ENCODE measurements around the gene VWA8.
"Not testable (repeated sequence)": the region's sequence is repeated elsewhere in the genome, so short reads cannot be mapped to it uniquely, and the experiment has no call there.

Gene VWA8

DNA sequence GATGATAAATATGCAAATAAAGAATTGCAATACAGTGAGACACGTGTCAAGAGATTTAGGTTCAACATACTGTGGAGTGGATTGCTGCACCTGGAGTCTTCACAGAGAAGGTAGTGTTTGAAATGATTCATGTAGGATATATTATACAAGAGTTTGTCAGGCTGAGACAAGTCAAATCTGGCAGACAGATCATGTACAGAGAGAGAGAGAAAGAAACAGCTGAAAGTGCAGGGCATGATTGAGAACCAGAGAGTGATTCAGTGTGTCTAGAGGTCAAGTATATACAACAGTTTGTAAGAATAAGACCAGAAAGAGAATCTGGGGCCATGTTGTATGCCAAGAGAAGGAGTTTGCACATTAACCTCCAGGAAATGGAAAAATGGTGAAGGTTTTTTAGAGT lies 2.1 kb upstream of the VWA8 start:
- DNase-seq: no peak

DNA sequence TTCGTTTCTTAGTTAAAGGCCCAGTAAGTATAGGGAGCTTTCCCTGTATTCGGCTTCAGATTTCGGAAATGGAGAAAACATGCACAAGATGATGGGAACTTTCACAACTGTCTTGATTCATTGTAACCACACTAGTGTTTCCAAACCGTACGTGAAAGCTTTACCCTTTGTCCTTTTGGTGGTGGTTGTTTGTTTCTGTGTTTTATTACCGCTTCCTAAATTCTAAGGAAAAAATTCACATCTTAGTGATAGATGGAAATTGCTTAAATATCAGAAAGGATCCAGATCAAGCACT lies 504 bp upstream of the VWA8 start:
- DNase-seq: no peak

DNA sequence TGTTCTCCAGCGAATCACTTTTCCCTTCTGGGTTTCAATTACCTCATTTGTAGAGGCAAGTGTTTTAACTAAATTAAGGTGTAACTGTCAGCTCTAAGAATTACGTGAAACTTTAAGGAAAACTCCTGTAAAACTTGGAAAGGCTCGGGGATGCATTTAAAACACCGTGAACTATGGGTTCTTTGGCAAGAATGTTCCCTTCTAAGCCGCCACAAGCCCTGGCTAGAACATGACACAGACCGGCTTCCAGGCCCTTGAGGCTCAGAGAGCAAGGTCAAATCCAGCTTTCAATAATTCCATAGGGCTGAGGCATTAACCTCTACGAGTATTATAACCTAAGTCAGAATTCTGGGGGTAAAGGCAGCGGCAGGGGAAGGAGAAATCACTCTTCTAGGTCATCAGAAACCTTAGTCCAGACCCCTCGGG lies 685 bp downstream of the VWA8 start:
- DNase-seq: no peak

DNA sequence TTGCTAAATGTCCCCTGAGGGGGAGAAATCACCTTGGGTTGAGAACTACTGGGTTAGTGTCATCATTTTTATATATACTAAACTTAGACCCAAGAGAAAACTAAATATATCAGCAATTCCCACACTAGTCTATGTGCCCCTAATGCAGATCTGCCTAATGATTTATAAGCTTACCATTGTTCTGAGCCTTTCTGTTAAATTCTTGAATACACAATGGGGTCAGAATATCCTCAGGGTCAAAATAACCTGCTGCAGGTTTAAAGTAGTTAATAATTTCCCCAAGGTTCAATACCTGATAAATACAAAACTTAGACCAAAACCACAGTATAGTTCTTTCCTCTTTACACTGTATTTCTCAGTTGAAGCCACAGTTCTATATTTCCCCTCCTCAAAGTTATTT lies 4.6 kb downstream of the VWA8 start:
- no peak for DNase-seq

DNA sequence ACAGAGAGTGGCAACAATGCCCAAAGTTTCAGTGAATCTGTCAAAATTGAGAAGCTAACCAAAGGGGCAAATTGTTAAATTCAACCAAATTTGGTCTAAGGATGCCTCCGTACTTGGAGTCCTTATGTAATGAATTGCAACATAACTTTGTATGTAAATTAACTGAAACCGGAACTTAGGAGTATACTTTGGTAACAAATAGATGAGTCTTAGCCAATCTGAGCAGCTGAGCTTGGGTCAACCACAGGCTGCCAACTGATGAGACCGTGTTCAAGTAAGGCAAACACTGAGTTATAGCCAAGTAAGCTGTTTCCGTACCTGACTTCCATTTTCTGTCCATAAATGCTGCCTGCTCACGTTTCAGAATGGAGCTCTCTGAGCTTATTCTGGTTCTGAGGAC lies 5.3 kb downstream of the VWA8 start:
- DNase-seq: no peak

DNA sequence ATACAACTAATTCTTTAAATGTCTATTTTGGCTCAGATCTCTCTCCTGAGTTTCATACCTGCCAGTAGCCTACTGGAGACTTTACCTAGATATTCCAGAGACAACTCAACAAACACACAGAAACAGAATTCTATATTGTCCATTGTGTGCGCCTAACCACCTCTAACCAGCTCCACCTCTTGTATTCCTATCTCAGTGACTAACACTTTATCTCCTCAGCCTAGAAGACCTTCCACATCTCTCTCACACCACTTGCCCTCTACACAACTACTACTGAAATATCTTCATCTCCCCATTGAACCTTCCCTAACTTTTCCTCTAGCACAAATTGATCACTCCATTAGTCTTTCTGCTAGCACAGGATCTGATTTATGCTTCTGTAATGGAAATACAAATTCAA lies 6.7 kb downstream of the VWA8 start:
- DNase-seq: no peak

DNA sequence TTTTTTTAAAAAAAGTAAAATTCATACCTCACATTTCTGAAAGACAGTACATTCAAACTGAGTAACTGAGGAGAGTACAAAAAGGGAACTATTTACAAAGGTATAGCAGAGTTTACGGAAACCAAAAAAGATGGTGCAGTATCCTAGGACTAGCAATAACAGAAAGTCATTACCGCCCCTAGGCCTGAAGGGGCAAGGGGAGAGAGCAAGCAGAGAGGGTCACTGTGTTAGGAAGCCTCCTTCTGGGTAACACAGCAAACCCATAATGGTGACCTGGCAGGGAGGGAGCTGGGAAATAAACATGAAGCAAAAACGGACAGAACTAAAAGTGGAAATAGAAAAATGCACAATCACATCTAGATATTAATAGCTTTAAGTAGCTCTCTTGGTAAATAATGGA lies 8.2 kb downstream of the VWA8 start:
- no peak for DNase-seq

DNA sequence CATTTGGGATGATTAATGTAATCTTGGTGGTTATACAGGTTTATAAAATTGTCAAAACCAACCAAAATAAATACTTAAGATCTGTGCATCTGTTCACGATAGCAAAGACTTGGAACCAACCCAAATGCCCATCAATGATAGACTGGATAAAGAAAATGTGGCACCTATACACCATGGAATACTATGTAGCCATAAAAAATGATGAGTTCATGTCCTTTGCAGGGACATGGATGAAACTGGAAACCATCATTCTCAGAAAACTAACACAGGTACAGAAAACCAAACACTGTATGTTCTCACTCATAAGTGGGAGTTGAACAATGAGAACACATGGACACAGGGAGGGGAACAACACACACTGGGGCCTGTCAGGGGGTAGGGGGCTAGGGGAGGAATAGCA lies 11.8 kb downstream of the VWA8 start:
- DNase-seq: not testable (repeated sequence)

DNA sequence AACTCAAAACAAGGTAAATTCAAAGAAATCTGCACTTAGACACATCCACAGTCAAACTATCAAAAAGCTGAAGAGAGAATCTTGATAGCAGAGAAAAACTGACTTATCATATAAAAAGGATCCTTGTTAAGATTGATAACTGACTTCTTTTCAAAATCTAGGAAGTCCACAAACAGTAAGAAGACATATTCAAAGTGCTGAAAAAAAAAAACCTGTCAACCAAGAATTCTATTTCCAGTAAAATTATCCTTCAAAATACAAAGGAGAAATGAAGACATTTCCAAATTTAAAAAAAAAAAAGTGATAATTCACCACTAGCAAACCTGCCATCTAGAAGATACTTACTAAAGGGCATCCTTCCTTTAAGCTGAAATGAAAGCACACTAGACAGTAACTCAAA lies 15.0 kb downstream of the VWA8 start:
- no peak for DNase-seq

DNA sequence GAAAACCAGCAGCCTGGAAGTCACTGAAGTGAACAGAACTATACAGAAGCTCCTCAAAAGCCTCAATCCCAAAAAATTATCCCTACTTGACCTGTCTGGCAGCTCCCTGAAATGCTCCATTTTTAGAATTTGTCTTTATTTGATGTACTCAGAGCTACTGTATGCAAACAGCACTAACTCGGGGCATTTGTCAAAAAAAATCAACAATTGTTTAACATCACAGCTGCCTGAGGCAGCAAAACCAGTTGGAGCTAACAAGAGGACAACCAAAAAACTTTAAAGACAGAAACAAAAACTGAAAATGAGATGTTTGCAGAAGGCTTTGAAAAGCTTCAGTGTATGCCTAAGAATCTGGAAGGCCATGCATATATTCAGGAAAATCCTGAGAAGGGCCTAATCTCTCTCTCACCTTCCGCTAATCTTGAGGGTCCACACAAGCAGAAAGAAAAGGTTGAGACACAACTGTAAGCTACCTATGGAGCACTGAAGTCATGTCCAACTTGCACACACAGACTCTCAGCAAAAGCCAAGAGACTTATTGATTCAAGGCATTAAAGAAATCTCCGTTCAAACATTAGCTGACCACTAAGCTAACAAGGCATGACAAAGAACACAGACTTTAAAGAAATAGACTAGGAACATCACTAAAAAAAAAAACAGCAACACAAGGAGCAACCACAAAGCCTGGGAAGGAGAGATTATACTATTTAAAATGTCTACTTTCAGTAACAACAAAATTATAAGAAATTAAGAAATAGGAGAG lies 16.1 kb downstream of the VWA8 start:
- no peak for DNase-seq

DNA sequence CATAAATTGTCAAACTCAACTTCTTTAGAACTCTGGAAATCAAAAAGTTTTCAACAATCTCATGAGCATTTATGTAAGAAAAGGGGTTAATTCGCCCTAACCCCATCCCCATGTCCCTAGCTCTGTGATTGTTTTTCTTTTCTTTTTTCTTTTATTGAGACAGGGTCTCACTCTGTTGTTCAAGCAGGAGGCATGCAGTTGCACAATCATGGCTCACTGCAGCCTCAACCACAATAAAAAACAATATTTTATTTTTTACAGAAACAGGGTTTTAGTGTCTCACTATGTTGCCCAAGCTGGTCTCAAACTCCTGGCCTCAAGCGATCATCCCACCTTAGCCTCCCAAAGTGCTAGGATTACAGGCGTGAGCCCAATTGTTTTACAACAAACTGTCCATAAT lies 16.7 kb downstream of the VWA8 start:
- DNase-seq: no peak

DNA sequence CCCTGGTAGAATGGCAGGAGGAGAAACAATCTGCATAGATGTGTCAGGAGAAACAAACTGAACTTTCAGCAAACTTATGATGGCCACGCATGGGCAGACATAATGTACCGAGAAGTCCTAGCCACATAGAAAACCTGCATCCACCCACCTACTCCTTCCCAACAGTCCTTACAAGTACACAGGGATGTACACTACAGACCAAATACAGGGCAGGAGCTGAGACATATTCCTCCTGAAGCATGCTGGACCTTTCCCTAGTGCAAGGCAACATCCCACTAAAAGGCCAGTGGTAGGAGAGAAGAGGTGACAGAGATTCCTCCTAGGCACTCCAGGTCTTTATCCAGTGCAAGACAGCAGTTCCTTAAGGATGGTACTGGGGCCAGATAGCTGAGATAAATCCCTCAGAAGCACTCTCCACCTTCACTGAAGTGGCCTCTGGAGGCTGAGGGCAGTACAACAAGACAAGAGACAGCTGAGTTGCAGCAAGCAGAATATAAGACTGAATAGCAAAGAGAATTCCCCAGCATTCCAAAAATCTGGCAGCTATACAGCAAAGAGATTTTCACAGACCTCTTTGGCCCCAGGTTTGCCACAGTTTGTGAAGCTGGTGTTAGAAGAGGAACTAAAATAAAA lies 18.3 kb downstream of the VWA8 start:
- DNase-seq: no peak

DNA sequence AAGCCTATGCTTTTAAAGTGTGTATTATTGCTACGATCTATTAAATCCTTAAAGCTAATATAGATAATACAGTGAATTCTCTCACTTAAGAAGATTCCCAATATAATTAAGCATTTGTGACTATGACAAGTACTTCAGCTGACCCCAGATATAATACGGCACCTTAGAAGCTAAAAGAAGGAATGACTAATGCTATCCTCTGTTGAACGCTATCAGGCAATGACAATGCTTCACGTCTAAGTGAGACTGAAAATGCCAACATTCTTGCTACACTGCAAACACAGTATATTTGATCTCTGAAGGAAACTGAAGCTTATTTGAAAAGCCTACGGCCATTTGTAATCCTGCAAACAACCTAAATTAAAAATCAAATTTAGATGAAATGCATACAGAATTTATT lies 19.7 kb downstream of the VWA8 start:
- no peak for DNase-seq

DNA sequence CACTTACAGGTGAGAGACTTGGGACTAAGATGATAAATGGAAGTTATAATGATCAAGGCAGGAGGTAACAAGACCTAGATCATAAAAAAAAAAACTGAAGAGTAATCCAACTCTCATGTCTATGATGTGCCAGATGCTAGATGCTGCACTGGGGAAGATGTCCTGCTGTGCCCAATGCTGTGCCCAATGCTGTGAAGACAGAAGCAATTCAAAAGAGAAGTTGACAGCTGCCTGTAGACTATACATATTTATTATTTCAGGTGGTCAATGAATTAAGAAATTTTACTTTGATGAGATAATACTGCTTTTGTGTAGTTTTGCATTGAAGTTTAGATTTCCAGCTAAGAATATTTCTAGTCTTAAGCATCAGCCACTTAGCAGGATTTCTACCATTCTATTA lies 21.5 kb downstream of the VWA8 start:
- DNase-seq: no peak

DNA sequence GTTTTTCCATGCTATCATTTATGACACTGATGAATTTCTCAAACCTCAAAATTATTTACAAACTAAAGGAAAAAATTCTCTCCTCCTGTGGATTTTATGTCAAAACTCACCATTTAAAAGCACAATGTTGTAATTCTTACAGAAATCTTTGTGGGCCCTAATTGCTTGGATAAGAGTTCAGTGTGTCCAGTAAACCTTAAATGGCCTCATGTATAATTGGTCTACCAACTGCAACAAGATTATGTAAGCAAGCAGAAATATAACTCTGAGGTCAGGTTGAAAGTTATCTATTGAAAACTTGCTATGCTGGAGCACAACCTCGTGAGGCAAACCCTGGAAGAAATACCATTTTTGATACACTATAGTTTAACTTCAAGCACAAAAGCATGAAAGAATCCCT lies 22.0 kb downstream of the VWA8 start:
- no peak for DNase-seq

DNA sequence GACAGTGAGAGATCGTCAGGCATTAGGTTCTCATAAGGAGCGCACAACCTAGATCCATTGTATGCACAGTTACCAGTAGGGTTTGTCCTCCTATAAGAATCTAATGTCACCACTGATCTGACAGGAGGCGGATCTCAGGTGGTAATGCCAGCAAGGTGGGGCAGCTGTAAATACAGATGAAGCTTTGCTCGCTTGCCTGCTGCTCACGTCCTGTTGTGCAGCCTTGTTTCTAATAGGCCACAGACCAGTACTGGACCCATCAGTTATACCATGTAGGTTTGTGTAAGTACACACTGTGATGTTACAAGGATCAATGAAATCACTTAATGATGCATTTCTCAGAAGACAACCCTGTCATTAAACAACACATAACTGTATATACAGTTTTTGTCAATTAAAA lies 23.5 kb downstream of the VWA8 start:
- no peak for DNase-seq

DNA sequence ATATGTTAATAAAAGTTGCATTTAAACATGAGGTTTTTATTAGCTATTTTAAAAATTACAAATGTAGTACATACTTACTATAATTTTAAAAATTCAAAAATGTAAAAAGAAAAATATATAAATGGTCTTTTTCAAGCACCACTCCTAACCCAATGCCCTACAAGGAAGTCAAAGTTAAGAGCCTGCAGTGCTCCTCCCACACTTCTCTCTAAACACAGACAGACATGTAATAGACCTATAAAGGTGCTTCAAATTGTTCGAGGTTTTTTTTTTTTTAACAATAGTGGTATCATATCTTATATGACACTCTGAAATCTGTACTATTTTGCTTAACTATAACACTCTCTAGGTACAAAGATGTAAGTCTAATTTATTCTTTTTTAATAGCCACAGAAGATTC lies 25.4 kb downstream of the VWA8 start:
- no peak for DNase-seq

DNA sequence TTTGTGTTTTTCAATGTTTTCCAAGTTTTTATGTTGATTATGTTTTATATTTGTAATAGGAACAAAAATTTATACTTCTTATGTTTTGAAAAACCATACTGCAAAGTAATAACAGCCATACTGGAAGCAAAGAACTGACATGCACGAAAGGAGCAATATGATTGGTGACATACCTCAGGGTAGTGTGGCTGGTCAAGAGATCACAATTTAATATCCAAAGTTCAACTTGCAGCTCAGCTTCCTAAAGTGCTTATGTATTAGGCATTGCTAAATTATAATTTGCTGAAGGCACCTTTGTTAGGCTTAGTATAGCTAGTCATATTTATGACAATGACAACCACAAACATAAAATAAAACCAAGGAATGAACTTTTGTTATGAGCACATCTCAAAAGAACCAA lies 25.9 kb downstream of the VWA8 start:
- DNase-seq: no peak

DNA sequence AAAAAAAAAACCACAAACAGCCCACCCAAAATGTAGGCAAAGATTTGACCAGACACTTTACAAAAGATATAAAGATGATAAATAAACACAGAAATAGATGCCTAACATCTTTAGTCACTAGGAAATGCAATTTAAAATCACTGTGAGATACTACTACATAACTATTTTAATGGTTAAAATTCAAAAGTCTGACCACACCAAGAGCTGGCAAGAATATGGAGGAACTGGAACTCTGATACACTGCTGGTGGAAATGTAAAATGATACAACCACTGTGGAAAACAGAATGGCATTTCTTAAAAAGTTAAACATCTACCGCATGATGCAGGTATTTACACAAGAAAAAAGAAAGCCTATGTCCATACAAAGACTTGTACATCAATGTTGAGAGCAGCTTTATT lies 26.8 kb downstream of the VWA8 start:
- no peak for DNase-seq

DNA sequence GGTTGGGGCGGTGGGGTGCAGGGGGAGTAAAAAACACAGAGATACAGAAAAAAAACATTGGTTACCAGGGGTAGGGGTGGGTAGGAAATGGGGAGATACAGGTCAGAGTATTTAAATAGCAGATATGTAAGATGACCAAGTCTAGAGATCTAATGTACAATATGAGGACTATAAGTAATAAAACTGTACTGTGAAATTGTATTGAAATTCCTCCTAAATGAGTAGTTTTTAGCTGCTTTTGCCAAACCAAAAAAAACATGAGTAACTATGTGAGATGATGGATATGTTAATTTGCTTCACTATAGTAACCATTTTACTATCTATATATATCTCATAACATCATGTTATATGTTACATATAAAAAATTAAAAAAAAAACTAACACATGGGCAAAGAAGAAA lies 29.6 kb downstream of the VWA8 start:
- DNase-seq: no peak

DNA sequence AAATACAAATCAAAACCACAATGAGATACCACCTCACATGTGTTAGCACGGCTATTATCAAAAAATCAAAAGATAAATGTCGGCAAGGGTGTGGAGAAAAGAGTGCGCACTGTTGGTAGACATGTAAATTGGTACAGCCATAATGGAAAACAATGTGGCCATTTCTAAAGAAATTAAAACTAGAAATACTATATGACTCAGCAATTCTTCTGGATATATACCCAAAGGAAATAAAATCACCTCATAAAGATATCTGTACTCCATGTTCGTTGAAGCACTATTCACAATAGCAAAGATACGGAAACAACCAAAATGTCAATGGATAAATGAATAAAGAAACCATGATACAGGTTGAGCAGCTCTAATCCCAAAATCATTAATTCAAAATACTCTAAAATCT lies 30.8 kb downstream of the VWA8 start:
- DNase-seq: no peak

DNA sequence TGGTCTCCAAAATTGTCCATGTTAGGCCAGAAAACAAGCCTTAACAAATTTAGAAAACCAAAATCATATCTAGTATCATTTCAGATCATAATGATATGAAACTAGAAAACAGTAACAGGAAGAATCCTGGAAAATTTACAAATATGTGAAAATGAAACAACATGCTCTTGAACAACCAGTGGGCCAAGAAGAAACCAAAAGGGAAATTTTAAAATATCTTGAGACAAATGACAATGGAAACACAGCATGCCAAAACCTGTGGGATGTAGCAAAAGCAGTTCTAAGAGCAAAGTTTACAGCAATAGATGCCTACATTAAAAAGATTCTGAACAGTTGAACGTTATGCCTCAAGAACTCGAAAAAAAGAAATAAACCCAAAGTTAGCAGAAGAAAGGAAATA lies 32.6 kb downstream of the VWA8 start:
- DNase-seq: no peak

DNA sequence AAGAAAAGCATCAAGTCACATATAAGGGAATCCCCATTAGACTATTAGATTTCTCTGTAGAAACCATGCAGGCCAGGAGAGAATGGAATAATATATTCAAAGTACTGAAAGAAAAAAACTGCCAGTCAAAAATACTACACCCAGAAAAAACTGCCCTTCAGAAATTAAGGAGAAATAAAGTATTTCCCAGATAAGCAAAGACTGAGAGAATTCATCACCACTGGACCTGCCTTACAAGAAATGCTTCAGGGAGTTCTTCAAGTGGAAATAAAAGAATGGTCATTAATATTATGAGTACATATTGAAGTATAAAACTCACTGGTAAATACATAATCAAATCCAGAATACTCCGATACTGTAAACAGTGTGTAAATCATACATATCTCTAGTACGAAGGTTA lies 35.9 kb downstream of the VWA8 start:
- no peak for DNase-seq

DNA sequence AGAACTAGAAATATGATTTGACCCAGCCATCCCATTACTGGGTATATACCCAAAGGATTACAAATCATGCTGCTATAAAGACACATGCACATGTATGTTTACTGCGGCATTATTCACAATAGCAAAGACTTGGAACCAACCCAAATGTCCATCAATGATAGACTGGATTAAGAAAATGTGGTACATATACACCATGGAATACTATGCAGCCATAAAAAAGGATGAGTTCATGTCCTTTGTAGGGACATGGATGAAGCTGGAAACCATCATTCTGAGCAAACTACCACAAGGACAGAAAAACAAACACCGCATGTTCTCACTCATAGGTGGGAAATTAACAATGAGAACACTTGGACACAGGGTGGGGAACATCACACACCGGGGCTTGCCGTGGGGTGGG lies 38.0 kb downstream of the VWA8 start:
- DNase-seq: not testable (repeated sequence)

DNA sequence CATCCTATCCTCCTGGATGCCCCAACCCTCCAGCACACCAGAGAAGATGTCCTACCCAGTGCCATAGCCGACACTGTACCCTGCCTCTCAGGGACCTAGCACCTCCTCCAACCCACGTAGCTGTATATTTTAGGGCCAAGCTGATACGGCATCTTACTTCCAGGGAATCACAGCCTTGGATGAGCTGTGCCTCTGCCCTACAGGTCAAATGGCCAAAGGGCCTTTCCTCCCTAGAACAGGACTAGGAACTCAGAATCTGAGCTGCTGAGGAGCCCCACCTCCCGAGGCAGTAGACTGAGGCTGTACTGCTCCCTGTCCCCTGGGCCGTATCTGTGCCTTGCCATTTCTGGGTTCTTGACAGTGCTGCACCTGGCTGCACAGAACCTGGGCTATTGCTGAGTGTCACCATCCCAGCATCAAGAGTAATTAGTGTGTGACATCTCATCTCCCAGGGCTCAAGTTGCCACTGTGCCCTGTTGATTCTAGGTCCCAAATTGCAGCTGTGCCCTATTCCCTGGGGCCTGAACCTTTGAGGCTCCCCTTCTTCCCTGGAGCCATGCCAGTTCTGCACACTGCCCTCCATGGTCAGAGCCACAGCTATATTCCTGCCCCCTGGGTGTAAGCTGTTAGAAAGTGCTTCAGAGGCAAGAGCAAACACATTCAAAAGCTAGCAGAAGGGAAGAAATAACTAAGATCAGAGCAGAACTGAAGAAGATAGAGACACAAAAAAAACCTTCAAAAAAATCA lies 41.0 kb downstream of the VWA8 start:
- DNase-seq: no peak
